Activated CD4-positive, alpha-beta T cell treated with anti-CD3 and anti-CD28 coated beads, Interleukin-2, Interleukin-4, amounts not matched to agents 100 ng/mL and 50 ng/mL, durations not matched to agents 16 hours and 8 hours (primary cell): ENCODE measurements around the gene DHX57.
A peak's percentile ranks its signal among the peaks of the same experiment; 100 is the strongest.
"Not testable (repeated sequence)": the region's sequence is repeated elsewhere in the genome, so short reads cannot be mapped to it uniquely, and the experiment has no call there.

Source experiments
- DNase-seq: peaks from one replicate; pipeline ENCODE4 v3.0.0-alpha.2; 2020; ENCODE audit warnings: low spot score

Gene DHX57

DNA sequence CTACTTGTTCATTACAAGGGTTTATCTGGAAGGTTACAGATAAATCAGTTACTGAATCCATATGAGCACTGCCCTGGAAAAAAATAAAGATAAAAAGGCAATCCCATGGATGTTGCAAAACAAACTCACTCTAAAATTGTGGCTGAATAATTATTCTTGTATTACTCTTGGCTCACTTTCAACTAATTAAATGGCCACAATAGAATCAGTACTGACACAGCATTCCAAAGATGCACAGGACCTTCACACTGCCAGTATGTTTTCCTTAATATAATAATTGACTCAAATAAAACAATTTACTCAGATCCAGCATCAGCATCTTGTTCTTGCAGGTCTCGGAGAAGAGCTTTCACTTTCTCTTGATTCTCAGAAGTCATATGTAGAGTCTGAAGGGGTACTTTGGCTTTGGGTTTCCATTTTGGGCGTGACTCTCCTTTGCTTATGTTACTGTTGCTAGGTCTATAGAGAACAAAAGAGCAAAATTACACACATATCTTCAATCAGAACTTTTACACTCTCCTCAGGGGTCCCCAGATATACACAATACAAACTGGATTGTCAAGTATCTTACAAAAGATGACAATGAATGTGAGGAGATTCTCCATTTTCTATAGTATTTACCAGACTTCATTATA, 12.6 kb downstream of the DHX57 start:
- peak; percentile 41 for DNase-seq

DNA sequence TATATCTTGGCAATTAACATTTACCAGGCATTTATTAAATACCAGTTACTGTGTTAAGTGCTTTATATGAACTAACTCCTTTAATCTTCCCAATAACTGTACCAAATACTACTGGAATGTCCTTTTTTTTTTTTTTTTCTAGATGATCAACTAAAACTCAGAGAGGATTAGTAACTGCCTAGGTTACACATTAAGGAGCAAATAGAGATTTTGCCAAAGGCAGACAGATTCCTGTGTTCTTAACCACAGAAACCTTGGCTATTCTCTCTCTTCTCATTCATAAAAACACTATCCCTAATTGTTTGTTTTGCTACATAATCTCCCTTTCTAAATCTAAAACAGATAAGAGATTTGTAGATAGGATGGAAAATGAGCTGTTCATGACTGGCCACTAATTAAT, 13.3 kb downstream of the DHX57 start:
- DNase-seq, result no peak

DNA sequence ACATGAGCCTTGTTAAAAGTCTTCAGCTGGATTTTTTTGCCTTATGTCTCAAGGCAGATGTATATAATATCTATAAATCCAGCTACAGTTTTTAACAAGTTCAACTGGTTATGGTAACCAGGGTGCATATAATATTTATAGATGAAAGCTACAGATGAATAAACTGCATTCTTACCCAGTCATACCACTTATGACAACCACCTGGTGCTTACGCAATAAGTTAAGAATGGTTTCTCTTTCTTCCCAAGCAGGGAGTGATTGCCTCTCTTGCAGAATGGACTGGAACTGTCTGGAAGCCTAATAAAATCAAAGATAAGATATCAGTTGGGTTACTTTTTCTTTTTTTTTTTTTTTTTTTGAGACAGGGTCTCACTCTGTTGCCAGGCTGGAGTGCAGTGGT, 19.6 kb downstream of the DHX57 start:
- peak; percentile 25 for DNase-seq

DNA sequence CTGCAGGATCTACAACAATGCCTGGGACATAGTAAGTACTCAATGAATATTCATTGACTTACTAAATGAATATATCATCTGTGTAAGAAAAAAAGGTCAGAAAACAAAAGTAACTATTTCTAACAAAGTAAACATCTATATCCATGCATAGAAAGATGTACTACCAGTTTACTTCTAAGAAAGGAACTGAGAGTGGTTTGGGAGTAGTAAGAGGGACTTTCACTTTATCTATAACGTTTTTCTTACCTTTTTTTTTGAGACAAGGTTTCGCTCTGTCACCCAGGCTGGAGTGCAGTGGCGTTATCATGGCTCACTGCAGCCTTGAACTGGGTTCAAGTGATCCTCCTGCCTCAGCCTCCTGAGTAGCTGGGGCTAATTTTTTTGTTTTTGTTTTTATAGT, 25.7 kb downstream of the DHX57 start:
- no peak for DNase-seq

DNA sequence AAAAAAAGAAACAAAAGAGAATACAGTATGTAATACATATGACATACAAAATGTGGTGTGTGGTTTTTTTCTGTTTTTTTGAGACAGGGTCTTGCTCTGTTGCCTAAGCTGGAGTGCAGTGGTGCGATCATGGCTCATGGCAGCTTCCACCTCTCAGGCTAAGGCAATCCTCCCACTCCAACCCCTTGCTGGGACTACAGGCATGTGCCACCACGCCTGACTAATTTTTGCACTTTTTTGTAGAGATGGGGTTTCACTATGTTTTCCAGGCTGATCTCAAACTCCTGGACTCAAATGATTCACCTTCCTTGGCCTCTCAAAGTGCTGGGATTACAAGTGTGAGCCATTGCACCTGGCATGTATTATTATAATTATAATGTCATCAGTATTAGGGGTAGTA, 38.9 kb downstream of the DHX57 start:
- no peak for DNase-seq

DNA sequence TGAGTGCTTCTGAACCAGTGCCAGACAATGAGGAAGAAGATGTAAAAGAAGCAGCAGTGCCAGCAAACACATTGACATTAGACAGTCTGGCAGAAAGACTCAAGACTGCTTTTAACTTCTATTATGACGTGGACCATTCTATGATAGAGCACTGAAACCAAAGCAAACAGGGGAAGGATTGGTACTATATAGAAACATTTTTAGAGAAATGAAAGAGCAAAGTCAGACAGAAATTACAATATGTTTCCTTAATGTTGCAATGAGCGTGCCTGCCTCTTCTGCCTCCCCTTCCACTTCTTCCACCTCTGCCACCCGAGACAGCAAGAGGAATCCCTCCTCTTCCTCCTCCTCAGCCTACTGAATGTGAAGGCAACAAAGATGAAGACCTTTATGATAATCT, 39.7 kb downstream of the DHX57 start:
- no peak for DNase-seq

DNA sequence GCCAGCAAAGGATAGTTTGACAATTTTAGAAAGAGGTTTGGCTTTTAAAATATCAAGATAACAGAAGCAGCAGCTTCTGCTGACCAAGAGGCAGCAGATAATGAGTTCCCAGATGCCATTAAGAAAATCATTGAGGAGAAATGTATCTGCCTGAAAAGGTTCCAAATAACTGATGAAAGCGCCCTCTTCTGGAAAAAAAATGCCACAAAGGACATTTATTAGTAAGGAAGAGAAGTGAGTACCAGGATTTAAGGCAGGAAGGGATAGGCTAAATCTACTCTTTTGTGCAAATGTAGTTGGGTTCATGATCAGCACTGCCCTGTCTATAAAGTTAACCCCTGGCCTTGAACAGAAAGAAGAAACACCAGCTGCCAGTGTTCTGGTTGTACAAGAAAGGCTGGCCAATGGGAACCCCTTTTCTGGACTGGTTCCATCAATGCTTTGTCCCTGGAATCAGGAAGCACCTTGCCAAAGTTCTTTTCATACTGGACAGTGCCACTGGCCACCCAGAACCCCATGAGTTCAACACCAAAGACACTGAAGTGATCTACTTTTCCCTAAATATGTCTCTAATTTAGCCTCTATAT, 40.6 kb downstream of the DHX57 start:
- peak; percentile 35 for DNase-seq

DNA sequence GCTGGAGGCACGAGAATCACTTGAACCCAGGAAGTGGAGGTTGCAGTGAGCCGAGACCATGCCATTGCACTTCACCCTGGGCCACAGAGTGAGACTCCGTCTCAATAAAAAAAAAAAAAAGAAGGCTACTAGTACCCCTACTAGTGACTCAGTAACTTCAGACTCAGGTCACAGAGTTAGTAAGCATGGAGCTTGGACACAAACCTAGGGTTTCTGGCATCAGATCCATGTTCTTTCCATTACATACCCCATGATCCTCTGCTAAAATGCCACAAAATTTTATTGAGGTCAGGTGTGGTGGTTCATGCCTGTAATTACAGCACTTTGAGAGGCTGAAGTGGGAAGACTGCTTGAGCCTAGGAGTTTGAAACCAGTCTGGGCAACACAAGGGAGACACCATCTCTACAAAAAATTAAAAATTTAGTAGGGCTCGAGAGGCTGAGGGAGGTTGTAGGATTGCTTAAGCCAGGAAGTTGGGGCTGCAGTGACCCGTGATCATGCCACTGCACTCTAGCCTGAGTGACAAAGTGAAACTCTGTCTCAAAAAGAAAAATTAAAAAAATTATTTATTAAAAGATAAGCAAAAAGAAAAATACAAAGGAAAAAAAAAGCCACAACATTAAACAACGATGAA, 45.1 kb downstream of the DHX57 start:
- DNase-seq, result no peak

DNA sequence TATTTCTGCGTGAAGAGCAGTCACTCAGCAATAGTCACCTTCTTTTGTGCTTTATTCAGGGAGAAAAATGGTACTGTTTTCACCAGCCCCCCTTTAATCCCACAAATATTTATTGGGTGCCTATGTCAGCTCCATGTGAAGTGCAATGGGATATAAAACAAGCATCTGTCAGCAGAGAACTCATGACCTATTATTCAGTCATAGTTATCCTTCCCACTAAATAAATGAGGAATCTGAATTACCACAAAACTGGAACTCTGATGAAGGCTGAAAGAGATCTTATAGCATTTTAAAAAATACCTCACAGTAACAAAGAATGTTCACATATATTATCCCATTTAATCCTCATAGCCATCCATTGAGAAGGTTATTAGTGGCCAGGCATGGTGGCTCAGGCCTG, 45.8 kb downstream of the DHX57 start:
- DNase-seq, result no peak

DNA sequence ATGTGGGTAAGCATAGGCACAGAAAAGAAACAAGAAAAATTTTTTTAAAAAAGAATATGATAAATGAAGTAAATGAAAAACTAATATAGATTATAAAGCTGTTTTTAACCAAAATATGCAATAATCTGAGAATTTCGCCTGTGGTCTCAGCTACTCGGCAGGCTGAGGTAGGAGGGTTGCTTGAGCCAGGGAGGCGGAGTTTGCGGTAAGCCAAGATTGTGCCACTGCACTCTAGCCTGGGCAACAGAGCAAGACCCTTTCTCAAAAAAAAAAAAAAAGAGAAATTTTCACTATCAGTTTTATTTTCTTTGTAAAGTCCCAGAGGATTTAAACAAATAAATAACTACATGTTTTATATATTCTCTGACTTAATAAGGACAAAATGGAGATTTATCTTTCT, 47.3 kb downstream of the DHX57 start:
- no peak for DNase-seq

DNA sequence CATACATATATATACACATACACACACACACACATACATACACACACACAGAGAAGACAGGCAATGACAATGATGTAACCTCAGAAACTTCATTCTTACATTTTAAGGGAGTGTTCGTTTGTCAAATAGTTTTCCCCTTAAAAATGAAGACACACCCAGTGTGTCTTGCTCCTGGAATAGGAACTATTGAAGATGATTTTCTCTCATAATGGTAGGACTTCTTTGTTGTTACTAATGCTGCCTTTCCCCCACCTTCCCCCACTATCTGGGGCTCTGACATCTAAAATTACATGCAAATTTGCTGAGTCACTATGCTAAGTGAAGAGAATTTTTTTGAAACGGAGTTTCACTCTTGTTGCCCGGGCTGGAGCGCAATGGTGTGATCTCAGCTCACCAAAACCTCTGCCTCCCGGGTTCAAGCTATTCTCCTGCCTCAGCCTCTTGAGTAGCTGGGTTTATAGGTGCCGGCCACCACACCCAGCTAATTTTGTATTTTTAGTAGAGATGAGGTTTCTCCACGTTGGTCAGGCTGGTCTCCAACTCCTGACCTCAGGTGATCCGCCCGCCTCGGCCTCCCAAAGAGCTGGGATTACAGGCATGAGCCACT, 48.1 kb downstream of the DHX57 start:
- not testable (repeated sequence) for DNase-seq

DNA sequence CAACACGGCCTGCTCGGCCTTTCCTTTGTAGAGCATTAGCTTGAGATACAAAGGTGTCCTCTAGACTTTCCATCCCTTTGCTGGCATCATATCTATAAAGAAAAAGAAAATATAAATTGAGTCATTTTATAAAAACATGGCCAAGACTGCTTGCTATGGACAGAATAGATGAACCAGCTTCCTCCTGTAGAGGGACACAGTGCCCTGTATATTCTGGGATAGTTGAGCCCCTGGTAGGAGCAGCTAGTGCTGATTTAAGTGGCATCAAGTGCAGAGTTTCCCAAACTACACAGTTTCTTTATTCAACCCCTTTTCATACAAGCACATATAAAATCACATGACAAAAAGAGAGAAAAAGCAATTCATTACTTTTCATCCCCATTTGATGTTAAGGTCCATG, 49.8 kb downstream of the DHX57 start:
- DNase-seq, result no peak

DNA sequence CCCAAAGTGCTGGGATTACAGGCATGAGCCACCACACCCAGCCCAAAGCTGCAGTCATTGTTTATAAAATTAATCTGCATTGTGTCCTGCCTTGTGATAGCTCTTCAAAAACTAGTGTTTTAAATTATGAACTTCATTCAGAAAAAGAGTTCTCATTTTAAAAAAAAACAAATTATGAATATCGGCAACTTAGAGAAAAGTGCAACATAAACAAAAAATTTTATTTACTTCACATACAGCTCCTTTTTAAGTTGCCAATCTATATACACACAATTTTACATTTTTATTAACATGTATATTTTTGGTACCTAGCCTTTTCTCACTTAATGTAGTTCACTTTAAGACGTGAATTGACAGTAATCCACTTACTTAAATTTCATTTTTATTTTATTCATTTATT, 50.8 kb downstream of the DHX57 start:
- DNase-seq, result no peak

DNA sequence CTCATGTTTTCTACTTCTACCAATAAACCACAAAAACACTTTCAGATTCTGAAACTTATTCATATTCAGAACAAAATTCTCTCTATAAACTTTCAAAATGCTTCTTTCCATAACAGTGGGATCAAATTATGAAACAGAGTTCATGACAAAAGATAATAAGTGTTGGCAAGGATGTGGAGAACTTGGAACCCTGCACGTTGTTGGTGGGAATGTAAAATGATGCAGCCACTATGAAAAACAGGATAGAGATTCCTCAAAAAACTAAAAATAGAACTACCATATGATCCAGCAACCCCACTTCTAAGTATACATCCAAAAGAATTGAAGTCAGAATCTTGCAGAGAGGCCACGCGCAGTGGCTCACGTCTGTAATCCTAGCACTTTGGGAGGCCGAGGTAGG, 52.3 kb downstream of the DHX57 start:
- no peak for DNase-seq

DNA sequence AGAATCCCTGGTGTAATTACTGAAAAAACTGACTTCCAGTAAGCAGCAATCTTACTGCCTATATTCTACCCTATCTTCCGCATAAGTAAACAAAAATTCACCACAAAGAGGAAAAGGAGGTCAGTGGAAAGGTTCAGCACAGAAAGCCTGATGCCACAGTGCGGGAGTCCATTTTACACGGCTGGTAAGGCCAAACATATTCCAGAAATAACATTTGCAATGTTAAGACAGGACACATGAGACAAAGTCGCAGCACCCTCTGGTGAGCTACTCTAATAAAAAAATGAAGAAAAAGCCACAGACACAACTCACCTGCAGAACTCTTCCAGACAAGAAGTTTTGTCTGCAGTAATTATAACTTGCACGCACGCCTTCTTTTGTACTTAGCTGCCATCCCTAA, 57.2 kb downstream of the DHX57 start:
- DNase-seq, result no peak

DNA sequence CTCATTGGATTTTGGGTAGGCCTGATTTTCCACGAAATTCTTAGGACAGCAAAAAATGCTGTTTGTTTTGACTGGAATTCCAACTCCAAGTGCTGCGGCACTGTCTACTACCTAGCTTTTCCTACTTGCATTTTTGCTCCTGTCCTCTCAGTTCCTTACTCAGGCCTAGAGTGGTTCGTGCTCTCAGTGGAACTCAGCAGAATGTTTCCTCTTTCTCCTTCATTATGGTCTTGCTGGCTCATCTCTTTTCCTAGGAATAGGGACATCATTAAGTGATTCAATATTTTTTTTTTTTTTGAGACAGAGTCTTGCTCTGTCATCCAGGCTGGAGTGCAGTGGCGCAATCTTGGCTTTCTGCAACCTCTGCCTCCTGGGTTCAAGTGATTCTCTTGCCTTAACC, 59.8 kb downstream of the DHX57 start:
- no peak for DNase-seq

DNA sequence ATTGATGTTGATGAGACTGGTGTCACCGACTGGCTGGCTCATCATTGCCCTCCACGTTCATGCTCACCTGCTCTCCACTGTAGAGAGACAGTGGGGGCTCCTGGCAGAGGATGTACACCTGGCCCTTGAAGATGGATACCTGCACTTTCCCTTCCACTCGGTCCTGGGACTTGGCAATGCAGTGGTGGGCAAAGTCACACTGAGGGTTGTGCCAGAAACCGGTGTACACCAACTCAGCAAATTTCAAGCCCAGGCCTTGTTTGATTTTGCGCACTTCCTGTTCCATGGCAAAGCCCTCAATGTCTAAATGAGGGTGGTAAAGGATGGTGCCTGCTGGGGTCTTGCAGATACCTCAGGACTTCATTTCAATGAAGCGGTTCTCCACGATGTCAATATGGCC, 65.2 kb downstream of the DHX57 start:
- DNase-seq, result no peak

DNA sequence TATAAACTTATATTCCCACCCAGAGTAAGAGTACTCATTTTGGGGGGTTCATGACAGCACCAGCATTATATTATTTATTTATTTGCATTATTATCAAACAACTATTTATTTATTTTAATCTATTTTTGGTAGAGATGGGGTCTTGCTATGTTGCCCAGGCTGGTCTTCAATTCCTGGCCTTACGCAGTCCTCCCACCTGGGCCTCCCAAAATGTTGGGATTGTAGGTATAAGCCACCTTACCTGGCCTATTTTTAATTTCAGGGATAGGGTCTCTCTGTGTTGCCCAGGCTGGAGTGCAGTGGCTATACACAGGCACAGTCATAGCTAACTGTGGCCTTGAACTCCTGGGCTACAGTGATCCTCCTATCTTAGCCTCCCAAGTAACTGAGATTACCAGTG, 67.1 kb downstream of the DHX57 start:
- DNase-seq, result no peak

DNA sequence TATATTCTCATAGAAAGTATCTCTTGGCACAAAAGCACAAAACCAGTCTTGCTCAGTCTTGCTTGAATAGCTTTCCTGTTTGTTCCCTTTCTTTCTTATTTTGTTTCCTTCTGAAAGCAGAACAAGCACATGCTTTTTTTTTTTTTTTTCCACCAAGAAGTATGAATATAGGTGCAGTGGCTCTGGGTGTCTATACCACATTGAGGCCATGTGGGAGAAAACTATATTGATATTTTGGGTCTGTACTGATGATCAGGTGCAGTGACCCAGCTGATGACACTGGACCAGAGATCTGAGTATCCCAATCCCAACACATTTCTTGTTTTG, 69.0 kb downstream of the DHX57 start:
- DNase-seq, result no peak

DNA sequence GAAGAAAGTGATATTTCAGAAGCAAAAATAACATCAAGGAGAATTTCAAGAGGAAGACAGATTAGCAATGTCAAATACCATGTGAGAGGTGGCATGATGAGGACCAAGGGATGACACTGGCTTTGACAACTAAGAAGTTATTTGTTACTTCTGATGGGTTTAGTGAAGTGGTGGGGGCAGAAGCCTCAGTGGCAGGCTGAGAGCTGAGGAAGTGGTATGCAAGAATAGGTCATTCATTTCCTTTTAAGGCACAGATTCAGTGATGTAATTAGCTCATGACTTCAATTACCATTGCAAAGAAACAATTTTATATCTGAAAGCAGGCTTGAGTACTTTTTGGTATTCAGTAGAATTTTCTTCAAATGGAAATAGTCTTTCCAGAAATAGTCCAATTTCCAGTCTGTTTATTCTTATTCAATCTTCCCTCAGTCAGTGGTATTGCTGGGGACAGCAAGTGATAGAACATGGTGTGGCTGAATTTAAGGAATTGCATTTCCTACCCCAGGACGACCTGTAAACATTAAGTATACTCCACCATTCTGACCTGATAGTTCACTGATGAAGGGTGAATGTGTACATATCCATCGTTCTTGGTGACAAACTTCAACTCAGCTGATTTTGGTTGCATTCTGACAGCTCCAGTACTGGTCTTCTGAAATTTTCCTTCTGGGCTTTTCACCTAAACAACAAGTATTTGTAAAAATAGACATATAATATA, 69.6 kb downstream of the DHX57 start:
- DNase-seq, result no peak

DNA sequence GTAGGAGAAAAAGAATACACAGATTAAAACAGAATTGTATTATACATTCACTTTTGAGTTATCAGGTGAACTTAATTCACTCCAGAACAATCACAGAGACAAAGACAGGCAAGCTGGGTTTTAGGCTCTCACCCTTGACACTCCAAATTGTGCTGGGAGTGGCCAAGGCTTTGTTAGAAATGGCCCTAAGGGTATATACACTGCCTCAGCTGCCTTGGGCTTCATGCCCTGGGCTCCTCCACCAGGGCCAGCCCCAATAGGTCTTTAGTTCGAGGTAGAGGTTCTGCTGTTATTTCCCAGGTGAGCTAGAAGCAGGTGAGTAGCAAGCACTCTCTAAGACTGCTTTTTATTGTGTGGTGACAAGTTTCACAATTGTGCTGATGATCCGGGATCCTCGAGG, 77.8 kb downstream of the DHX57 start:
- no peak for DNase-seq

DNA sequence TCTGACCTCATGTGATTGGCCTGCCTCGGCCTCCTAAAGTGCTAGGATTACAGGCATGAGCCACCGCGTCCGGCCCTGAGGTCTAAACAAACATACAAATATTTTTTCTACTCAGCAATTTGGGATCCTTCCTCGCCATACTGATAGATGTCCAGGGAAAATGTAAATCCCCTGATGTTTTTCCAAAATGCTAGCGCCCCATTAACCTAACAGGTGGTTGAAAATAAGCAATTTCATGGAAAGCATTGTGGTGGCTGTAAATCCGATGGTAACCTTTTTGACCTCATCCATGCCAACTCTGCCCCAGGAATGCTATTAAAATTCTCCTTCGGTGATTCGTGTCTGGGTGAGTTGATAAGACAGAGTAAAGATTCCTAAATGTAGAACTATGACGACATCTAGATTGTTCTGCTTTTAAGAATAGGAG, 78.5 kb downstream of the DHX57 start:
- DNase-seq, result no peak

DNA sequence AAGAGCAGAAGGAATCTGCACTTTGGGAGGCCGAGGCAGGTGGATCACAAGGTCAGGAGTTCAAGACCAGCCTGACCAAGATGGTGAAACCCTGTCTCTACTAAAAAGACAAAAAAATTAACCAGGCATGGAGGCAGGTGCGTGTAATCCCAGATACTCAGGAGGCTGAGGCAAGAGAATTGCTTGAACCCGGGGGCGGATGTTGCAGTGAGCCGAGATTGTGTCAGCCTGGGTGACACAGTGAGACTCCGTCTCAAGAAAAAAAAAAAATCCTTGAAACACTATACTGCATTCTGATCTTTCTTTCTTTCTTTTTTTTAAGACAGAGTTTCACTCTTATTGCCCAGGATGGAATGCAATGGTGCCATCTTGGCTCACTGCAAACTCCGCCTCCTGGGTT, 80.7 kb downstream of the DHX57 start:
- DNase-seq, result not testable (repeated sequence)
